Measurements from ENCODE around the gene PODXL2.

DNA sequence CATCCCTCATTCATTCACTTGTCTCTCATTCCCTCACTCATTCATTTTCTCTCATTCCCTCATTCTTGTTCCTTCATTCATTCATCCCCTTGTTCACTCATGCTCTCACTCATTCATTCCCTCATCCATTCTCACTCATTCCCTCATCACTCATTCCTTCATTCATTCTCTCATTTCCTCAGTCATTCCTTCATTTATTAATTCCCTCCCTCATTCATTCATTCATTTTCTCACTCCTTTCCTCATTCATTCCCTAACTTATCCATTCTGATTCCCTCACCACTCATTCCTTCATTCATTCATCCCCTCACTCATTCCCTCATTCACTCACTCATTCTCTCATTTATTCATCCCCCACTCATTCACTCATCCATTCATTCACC lies 57.5 kb downstream of the PODXL2 start:
- TF ChIP-seq POLR2A (IDR thresholded peaks at IDR 0.05; ENCODE audit: borderline replicate concordance, extremely low read depth, insufficient read depth, insufficient read length) (no peak), ELF1 (IDR thresholded peaks at IDR 0.05; ENCODE audit: borderline replicate concordance, low read depth) (no peak), ZFX (IDR thresholded peaks at IDR 0.05) (no peak), EZH2 (IDR thresholded peaks at IDR 0.05) (no peak), YY1 (IDR thresholded peaks at IDR 0.05; ENCODE audit: extremely low read depth, insufficient replicate concordance, low read depth, low read length) (no peak), EGR1 (IDR thresholded peaks at IDR 0.05; ENCODE audit: low read depth) (no peak), EZH2phosphoT487 (IDR thresholded peaks at IDR 0.05; ENCODE audit: borderline replicate concordance) (no peak), CEBPB (IDR thresholded peaks at IDR 0.05; ENCODE audit: low read depth) (no peak)
- TF ChIP-seq, protein P1, sequence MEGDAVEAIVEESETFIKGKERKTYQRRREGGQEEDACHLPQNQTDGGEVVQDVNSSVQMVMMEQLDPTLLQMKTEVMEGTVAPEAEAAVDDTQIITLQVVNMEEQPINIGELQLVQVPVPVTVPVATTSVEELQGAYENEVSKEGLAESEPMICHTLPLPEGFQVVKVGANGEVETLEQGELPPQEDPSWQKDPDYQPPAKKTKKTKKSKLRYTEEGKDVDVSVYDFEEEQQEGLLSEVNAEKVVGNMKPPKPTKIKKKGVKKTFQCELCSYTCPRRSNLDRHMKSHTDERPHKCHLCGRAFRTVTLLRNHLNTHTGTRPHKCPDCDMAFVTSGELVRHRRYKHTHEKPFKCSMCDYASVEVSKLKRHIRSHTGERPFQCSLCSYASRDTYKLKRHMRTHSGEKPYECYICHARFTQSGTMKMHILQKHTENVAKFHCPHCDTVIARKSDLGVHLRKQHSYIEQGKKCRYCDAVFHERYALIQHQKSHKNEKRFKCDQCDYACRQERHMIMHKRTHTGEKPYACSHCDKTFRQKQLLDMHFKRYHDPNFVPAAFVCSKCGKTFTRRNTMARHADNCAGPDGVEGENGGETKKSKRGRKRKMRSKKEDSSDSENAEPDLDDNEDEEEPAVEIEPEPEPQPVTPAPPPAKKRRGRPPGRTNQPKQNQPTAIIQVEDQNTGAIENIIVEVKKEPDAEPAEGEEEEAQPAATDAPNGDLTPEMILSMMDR (IDR thresholded peaks at IDR 0.05 in 2 of 3, conservative IDR thresholded peaks at IDR 0.05 in 1 of 3; ENCODE audit: borderline replicate concordance in 1 of 3, insufficient read depth in 1 of 3, low read depth in 2 of 3, low read length in 2 of 3), result no peak
- TF ChIP-seq, protein P2, sequence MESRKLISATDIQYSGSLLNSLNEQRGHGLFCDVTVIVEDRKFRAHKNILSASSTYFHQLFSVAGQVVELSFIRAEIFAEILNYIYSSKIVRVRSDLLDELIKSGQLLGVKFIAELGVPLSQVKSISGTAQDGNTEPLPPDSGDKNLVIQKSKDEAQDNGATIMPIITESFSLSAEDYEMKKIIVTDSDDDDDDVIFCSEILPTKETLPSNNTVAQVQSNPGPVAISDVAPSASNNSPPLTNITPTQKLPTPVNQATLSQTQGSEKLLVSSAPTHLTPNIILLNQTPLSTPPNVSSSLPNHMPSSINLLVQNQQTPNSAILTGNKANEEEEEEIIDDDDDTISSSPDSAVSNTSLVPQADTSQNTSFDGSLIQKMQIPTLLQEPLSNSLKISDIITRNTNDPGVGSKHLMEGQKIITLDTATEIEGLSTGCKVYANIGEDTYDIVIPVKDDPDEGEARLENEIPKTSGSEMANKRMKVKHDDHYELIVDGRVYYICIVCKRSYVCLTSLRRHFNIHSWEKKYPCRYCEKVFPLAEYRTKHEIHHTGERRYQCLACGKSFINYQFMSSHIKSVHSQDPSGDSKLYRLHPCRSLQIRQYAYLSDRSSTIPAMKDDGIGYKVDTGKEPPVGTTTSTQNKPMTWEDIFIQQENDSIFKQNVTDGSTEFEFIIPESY (IDR thresholded peaks at IDR 0.05; ENCODE audit: extremely low read depth, insufficient replicate concordance, low read length), result no peak
- TF ChIP-seq, protein P3, sequence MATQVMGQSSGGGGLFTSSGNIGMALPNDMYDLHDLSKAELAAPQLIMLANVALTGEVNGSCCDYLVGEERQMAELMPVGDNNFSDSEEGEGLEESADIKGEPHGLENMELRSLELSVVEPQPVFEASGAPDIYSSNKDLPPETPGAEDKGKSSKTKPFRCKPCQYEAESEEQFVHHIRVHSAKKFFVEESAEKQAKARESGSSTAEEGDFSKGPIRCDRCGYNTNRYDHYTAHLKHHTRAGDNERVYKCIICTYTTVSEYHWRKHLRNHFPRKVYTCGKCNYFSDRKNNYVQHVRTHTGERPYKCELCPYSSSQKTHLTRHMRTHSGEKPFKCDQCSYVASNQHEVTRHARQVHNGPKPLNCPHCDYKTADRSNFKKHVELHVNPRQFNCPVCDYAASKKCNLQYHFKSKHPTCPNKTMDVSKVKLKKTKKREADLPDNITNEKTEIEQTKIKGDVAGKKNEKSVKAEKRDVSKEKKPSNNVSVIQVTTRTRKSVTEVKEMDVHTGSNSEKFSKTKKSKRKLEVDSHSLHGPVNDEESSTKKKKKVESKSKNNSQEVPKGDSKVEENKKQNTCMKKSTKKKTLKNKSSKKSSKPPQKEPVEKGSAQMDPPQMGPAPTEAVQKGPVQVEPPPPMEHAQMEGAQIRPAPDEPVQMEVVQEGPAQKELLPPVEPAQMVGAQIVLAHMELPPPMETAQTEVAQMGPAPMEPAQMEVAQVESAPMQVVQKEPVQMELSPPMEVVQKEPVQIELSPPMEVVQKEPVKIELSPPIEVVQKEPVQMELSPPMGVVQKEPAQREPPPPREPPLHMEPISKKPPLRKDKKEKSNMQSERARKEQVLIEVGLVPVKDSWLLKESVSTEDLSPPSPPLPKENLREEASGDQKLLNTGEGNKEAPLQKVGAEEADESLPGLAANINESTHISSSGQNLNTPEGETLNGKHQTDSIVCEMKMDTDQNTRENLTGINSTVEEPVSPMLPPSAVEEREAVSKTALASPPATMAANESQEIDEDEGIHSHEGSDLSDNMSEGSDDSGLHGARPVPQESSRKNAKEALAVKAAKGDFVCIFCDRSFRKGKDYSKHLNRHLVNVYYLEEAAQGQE (IDR thresholded peaks at IDR 0.05; ENCODE audit: low read depth), result no peak
